HL-60/S4 treated with retinoic acid at 250 ng/mL for 4 days and 3 days (cell line): Measurements from ENCODE around the gene WDR18.
"Not testable (repeated sequence)": the region's sequence is repeated elsewhere in the genome, so short reads cannot be mapped to it uniquely, and the experiment has no call there.

Experiments
- in situ Hi-C: fragments of 300-500 bp; cut with MboI; formaldehyde crosslinking; loops from 2 replicates; pipeline ENCODE4 v1.7.0; 2022; ENCODE audit warnings: low sequenced_read_pairs

Gene WDR18

GRCh38 chr19:948842-949496 lies 35.2 kb upstream of the WDR18 start:
- in situ Hi-C loops, result no loop called here

GRCh38 chr19:950352-951066 lies 33.6 kb upstream of the WDR18 start:
- in situ Hi-C loops, result no loop called here

- in situ Hi-C loops, result no loop called here
Measured at GRCh38 chr19:952049-952679, 32.0 kb upstream of the WDR18 start.

- in situ Hi-C loops, result no loop called here
Measured at GRCh38 chr19:952680-953444, 31.3 kb upstream of the WDR18 start.

GRCh38 chr19:953445-954271 lies 30.5 kb upstream of the WDR18 start:
- in situ Hi-C loops, result no loop called here

GRCh38 chr19:954272-954671 lies 29.9 kb upstream of the WDR18 start:
- in situ Hi-C loops, result no loop called here

GRCh38 chr19:954672-955494 lies 29.3 kb upstream of the WDR18 start:
- in situ Hi-C loops, result no loop called here

GRCh38 chr19:955803-956765 lies 28.1 kb upstream of the WDR18 start:
- in situ Hi-C loops, result no loop called here

GRCh38 chr19:956766-957440 lies 27.2 kb upstream of the WDR18 start:
- in situ Hi-C loops, result no loop called here

GRCh38 chr19:957578-957977 lies 26.6 kb upstream of the WDR18 start:
- in situ Hi-C loops, result not testable (repeated sequence)

- in situ Hi-C loops, result no loop called here
Measured at GRCh38 chr19:958967-959855, 24.9 kb upstream of the WDR18 start.

GRCh38 chr19:960020-960419 lies 24.1 kb upstream of the WDR18 start:
- in situ Hi-C loops, result no loop called here

GRCh38 chr19:960601-960938 lies 23.6 kb upstream of the WDR18 start:
- in situ Hi-C loops, result no loop called here

- in situ Hi-C loops, result no loop called here
Measured at GRCh38 chr19:961866-962620, 22.1 kb upstream of the WDR18 start.

- in situ Hi-C loops, result no loop called here
Measured at GRCh38 chr19:962683-963400, 21.3 kb upstream of the WDR18 start.

- in situ Hi-C loops, result no loop called here
Measured at GRCh38 chr19:963486-963951, 20.6 kb upstream of the WDR18 start.
